Gastrocnemius medialis (tissue), 4 donors: Measurements from ENCODE around the gene NCK1.

ENCODE experiments used
- CTCF ChIP-seq, 5 experiments: fragments of 450-650 bp in 3 of 5; fragments of 200-600 bp in 2 of 5; sonication (generic) in 2 of 5; IDR thresholded peaks in 4 of 5; conservative IDR thresholded peaks in 1 of 5; 1 replicate in 4 of 5; 2 replicates in 1 of 5; pipeline ENCODE4 v1.5.1; 2016 to 2019; ENCODE audit warnings: antibody characterized with exemption in 5 of 5, mild to moderate bottlenecking in 3 of 5, moderate library complexity in 3 of 5
- POLR2A ChIP-seq, 2 donors: fragments of 450-650 bp; IDR thresholded peaks; one replicate each; pipeline ENCODE4 v1.6.1; 2017; ENCODE audit warnings: antibody characterized with exemption in 2 of 2, mild to moderate bottlenecking in 2 of 2, moderate library complexity in 2 of 2

- TF ChIP-seq POLR2A (IDR thresholded peaks at IDR 0.05) (no peak), CTCF (IDR thresholded peaks at IDR 0.05 in 4 of 5, conservative IDR thresholded peaks at IDR 0.05 in 1 of 5) (no peak)
Measured at GRCh38 chr3:136932523-136932922, 70.5 kb downstream of the NCK1 start.
